ENCODE results near the gene RTTN.

GRCh38 chr18:70233974-70234373, 28.5 kb upstream of the RTTN start:
- TF ChIP-seq CTCF (IDR thresholded peaks at IDR 0.05; ENCODE audit: borderline replicate concordance, extremely low read depth, low read length, poor library complexity, severe bottlenecking) = no peak
- no peak for TF ChIP-seq EZH2 (IDR thresholded peaks at IDR 0.05; ENCODE audit: borderline replicate concordance, low read depth, low read length, severe bottlenecking)
